Calu3 (cell line): ENCODE data around the gene CACNA1I. TPM values are rescaled to one million over a fixed set of nuclear protein-coding genes. Genes with fewer than 3 reads are reported as not detected.

Experiments used
- BruUV-seq: library from RNA; stranded (reverse); fragments of 400-500 nt; replicated peaks from 2 replicates; lab custom pipeline; 2021; lab: Mats Ljungman, UMichigan
- CTCF ChIA-PET: fragments of 300-600 bp; sonication (Branson Sonifier 250); formaldehyde crosslinking; loops from one replicate; lab custom pipeline; 2022; ENCODE audit warnings: antibody characterized with exemption; lab: Charles Lee
- DNase-seq: peaks from one replicate; pipeline ENCODE4 v3.0.0; 2022
- H3K27ac Mint-ChIP-seq: one replicate; pipeline ENCODE4 v1.8.0; 2022; ENCODE audit warnings: mixed read lengths; ENCODE audit not compliant: unreplicated experiment
- H3K27me3 Mint-ChIP-seq: one replicate; pipeline ENCODE4 v1.8.0; 2022; ENCODE audit warnings: mixed read lengths; ENCODE audit not compliant: unreplicated experiment
- H3K36me3 Mint-ChIP-seq: one replicate; pipeline ENCODE4 v1.8.0; 2022; ENCODE audit warnings: mild to moderate bottlenecking, moderate library complexity, mixed read lengths; ENCODE audit not compliant: insufficient read depth, unreplicated experiment
- H3K4me1 Mint-ChIP-seq: one replicate; pipeline ENCODE4 v1.8.0; 2022; ENCODE audit warnings: mild to moderate bottlenecking, low read depth, mixed read lengths; ENCODE audit not compliant: unreplicated experiment
- H3K4me3 Mint-ChIP-seq: one replicate; pipeline ENCODE4 v1.8.0; 2022; ENCODE audit warnings: mild to moderate bottlenecking, low read depth, moderate library complexity, mixed read lengths; ENCODE audit not compliant: unreplicated experiment
- H3K9me3 Mint-ChIP-seq: one replicate; pipeline ENCODE4 v1.8.0; 2022; ENCODE audit warnings: low read depth, mixed read lengths; ENCODE audit not compliant: unreplicated experiment
- intact Hi-C: fragments of 100-400 bp; cut with micrococcal nuclease; formaldehyde crosslinking; loops from one replicate; pipeline ENCODE4 v1.10.0; 2022; ENCODE audit not compliant: unreplicated experiment
- total RNA-seq: library from RNA; stranded (reverse); gene quantifications from 2 replicates; pipeline ENCODE4 v1.2.3, GENCODE V29; 2022
- TF ChIP-seq, protein P1 (sequence below): fragments of 200-600 bp; IDR thresholded peaks from one replicate; pipeline ENCODE4 v1.8.0; 2022; ENCODE audit warnings: antibody characterized with exemption; ENCODE audit not compliant: unreplicated experiment

Gene CACNA1I
- total RNA-seq, 1 experiment from 2014 or later: 0.05 TPM

DNA sequence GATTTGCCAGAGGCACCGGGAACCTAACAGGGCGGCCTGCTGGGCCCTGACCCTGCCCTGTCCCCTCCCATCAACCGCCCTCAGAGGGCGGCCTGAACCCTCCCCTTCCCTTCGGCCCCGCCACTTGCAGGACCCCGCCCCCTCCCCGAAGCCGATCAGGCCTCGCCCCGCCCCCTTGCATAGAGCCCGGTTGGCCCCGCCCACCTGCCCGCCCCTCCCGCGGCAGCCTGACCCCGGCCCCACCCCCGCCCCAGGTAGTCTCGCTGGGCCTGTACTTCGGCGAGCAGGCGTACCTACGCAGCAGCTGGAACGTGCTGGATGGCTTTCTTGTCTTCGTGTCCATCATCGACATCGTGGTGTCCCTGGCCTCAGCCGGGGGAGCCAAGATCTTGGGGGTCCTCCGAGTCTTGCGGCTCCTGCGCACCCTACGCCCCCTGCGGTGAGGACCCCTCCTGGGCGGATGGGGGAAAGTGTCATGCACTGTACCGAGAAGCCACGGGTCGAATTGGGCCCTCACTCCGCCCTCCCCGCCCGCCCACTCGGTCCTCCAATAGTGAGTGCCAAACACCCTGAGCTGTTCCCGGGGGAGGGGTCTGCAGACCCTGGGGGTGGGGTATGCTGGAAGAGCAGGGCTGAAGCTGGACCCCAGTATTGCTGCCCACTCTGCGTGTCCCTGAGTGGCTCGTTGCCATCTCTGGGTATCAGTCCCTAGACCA is 94.1 kb downstream of the CACNA1I start:
- no peak overlapping the region for H3K27ac Mint-ChIP-seq
- peaks cover 16% of the 10 kb centered on the region for H3K4me1 Mint-ChIP-seq
- BruUV-seq: no TSS peak
- H3K36me3 Mint-ChIP-seq: peaks cover 7% of the 10 kb centered on the region
- peaks cover 92% of the 10 kb centered on the region for H3K27me3 Mint-ChIP-seq
- intact Hi-C loops: no loop called here
- no peak overlapping the region for H3K4me3 Mint-ChIP-seq
- TF ChIP-seq, protein P1, sequence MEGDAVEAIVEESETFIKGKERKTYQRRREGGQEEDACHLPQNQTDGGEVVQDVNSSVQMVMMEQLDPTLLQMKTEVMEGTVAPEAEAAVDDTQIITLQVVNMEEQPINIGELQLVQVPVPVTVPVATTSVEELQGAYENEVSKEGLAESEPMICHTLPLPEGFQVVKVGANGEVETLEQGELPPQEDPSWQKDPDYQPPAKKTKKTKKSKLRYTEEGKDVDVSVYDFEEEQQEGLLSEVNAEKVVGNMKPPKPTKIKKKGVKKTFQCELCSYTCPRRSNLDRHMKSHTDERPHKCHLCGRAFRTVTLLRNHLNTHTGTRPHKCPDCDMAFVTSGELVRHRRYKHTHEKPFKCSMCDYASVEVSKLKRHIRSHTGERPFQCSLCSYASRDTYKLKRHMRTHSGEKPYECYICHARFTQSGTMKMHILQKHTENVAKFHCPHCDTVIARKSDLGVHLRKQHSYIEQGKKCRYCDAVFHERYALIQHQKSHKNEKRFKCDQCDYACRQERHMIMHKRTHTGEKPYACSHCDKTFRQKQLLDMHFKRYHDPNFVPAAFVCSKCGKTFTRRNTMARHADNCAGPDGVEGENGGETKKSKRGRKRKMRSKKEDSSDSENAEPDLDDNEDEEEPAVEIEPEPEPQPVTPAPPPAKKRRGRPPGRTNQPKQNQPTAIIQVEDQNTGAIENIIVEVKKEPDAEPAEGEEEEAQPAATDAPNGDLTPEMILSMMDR: no peak
- no peaks in the 10 kb centered on the region for H3K9me3 Mint-ChIP-seq
- no peak for DNase-seq
- CTCF ChIA-PET: interaction anchor here (0.6 kb wide), 1 partner anchor 30 kb away, joined by 3 read pairs; no protein-coding TSS in a partner anchor

DNA sequence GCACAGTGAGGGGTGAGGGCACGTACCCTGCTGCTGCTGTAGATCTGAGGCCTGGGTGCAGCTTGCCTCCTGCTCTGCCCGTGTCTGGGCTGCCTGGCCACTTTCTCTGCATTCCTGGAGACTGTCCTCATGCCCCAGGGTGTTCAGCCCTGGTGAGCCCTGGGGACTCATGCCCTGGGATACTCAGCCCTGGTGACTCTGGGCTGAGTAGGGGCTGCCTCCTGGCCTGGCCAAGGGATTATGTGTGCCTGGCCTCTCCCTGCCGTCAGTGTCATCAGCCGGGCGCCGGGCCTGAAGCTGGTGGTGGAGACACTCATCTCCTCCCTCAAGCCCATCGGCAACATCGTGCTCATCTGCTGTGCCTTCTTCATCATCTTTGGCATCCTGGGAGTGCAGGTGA is 94.7 kb downstream of the CACNA1I start:
- no TSS peak for BruUV-seq
- Mint-ChIP-seq H3K27me3 (peaks cover 92% of the 10 kb centered on the region), H3K27ac (no peak overlapping the region), H3K9me3 (no peaks in the 10 kb centered on the region), H3K36me3 (peaks cover 7% of the 10 kb centered on the region), H3K4me3 (no peak overlapping the region), H3K4me1 (peaks cover 16% of the 10 kb centered on the region)
- intact Hi-C loops: no loop called here
- TF ChIP-seq, protein P1: no peak
- no peak for DNase-seq
- CTCF ChIA-PET: no interaction called here

DNA sequence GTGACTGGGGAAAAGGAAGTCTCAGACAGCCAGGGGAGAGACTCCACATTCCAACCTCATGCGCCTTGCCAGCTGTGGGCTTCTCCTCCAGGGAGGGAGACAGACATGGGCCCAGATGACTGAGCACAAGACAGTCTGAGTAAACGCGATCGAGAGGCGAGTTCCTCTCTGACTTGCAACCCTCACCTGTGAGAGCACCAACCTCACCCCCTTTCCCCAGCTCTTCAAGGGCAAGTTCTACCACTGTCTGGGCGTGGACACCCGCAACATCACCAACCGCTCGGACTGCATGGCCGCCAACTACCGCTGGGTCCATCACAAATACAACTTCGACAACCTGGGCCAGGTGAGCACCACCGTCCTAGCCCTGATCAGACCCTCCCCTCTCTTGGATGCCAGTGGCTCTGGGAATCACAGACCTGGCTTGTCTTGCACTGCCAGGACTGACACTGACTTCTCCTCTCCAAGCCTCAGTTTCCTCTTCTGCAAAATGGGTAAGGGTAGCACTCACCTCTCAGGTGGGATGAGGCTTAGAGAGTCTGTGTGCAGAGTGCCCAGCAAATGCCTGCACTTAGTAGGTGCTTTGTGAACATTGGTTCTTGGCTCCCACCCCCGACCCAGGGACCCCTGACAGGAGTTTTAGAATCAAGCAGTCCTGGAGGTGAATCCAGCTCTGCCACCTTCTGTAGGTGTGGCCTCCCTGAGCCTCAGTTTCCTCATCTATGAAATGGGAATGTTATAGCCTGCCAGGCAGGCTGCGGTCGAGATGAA is 95.3 kb downstream of the CACNA1I start:
- Mint-ChIP-seq H3K27me3 (peaks cover 92% of the 10 kb centered on the region), H3K27ac (no peak overlapping the region), H3K4me1 (peaks cover 16% of the 10 kb centered on the region), H3K9me3 (no peaks in the 10 kb centered on the region), H3K36me3 (peaks cover 7% of the 10 kb centered on the region), H3K4me3 (no peak overlapping the region)
- no peak for DNase-seq
- TF ChIP-seq, protein P1: no peak
- BruUV-seq: no TSS peak
- intact Hi-C loops: no loop called here
- CTCF ChIA-PET: no interaction called here

DNA sequence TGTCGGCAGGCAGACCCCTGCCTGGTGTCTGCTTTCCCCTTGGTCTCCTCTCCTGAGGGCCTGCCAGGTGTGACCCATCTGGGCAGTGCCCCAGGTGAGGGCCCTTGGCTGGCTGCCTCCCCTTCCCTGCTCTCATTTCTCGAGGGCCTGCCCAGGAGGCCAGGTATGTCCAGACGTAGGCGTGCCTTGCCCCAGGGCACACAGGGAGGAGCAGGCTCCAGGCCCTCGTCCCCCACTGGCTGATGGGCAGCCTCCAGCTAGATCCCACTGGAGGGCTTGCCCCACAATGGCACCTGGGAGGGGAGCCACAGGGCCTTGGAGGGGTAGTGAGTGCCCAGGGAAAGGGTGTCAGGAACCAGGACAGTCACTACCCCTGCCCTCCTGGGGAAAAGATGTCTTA is 95.9 kb downstream of the CACNA1I start:
- peaks cover 16% of the 10 kb centered on the region for H3K4me1 Mint-ChIP-seq
- peaks cover 7% of the 10 kb centered on the region for H3K36me3 Mint-ChIP-seq
- no peak overlapping the region for H3K4me3 Mint-ChIP-seq
- CTCF ChIA-PET: no interaction called here
- TF ChIP-seq, protein P1: no peak
- peaks cover 86% of the 10 kb centered on the region for H3K27me3 Mint-ChIP-seq
- H3K9me3 Mint-ChIP-seq: peaks cover 2% of the 10 kb centered on the region
- intact Hi-C loops: no loop called here
- no peak for DNase-seq
- BruUV-seq: no TSS peak
- no peak overlapping the region for H3K27ac Mint-ChIP-seq
